GM23248 (cell line): ENCODE data around the gene PPP1R3G. TPM values are rescaled to one million over a fixed set of nuclear protein-coding genes. Genes with fewer than 3 reads are reported as not detected.
"Not testable (repeated sequence)": the region's sequence is repeated elsewhere in the genome, so short reads cannot be mapped to it uniquely, and the experiment has no call there.

Experiments used
- DNase-seq: peaks from one replicate; pipeline ENCODE4 v3.0.0-alpha.2; 2015
- H2AFZ ChIP-seq: fragments of 200-600 bp; sonication (generic); 2 replicates; pipeline ENCODE4 v1.6.1; 2016; ENCODE audit warnings: antibody characterized with exemption
- H3F3A ChIP-seq: fragments of 200-600 bp; sonication (generic); 2 replicates; pipeline ENCODE4 v1.6.1; 2016; ENCODE audit warnings: mild to moderate bottlenecking, antibody characterized with exemption, mixed run types; ENCODE audit not compliant: insufficient read depth
- H3K27ac ChIP-seq: fragments of 200-600 bp; sonication (generic); 2 replicates; pipeline ENCODE4 v1.5.1; 2016; ENCODE audit warnings: mild to moderate bottlenecking
- H3K27me3 ChIP-seq: fragments of 200-600 bp; sonication (generic); replicated peaks from 2 replicates; pipeline ENCODE4 v1.6.1; 2016; ENCODE audit warnings: mild to moderate bottlenecking; ENCODE audit not compliant: insufficient read depth
- H3K36me3 ChIP-seq: fragments of 200-600 bp; sonication (generic); 2 replicates; pipeline ENCODE4 v1.6.1; 2016; ENCODE audit warnings: low read depth, mild to moderate bottlenecking
- H3K4me1 ChIP-seq: fragments of 200-600 bp; sonication (generic); 2 replicates; pipeline ENCODE4 v1.6.1; 2016; ENCODE audit warnings: mild to moderate bottlenecking; ENCODE audit not compliant: insufficient read depth
- H3K4me2 ChIP-seq: fragments of 200-600 bp; sonication (generic); one replicate; pipeline ENCODE4 v1.6.1; 2016; ENCODE audit warnings: mild to moderate bottlenecking; ENCODE audit not compliant: unreplicated experiment
- H3K4me3 ChIP-seq: fragments of 200-600 bp; sonication (generic); 2 replicates; pipeline ENCODE4 v1.5.1; 2016; ENCODE audit warnings: mild to moderate bottlenecking
- H3K79me2 ChIP-seq: fragments of 200-600 bp; sonication (generic); 2 replicates; pipeline ENCODE4 v1.6.1; 2016; ENCODE audit warnings: mild to moderate bottlenecking; ENCODE audit not compliant: insufficient read depth
- H3K9ac ChIP-seq: fragments of 200-600 bp; sonication (generic); 2 replicates; pipeline ENCODE4 v1.6.1; 2016; ENCODE audit warnings: mild to moderate bottlenecking
- H3K9me2 ChIP-seq: fragments of 200-600 bp; sonication (generic); 2 replicates; pipeline ENCODE4 v1.6.1; 2016; ENCODE audit warnings: mixed run types, mild to moderate bottlenecking, moderate library complexity; ENCODE audit not compliant: insufficient read depth
- H3K9me3 ChIP-seq: fragments of 200-600 bp; sonication (generic); one replicate; pipeline ENCODE4 v1.6.1; 2017; ENCODE audit warnings: low read depth
- H4K20me1 ChIP-seq: fragments of 200-600 bp; sonication (generic); 2 replicates; pipeline ENCODE4 v1.6.0; 2016; ENCODE audit not compliant: insufficient read depth
- EZH2 ChIP-seq: fragments of 200-600 bp; sonication (generic); IDR thresholded peaks from 2 replicates; pipeline ENCODE4 v1.6.1; 2018; ENCODE audit warnings: antibody characterized with exemption, mild to moderate bottlenecking; ENCODE audit not compliant: insufficient read depth, poor library complexity, severe bottlenecking
- EZH2phosphoT487 ChIP-seq: fragments of 200-600 bp; sonication (generic); IDR thresholded peaks from 2 replicates; pipeline ENCODE4 v1.6.1; 2018; ENCODE audit warnings: antibody characterized with exemption, moderate library complexity, mild to moderate bottlenecking, low read depth; ENCODE audit not compliant: insufficient read depth
- WGBS, 2 experiments: methylation state at CpG; one replicate each; pipeline ENCODE4 v1.1.6; 2015 to 2017; ENCODE audit warnings: low lambda C conversion rate in 2 of 2, low coverage in 1 of 2; ENCODE audit errors: missing lambda C conversion rate in 2 of 2; 5-methylcytosine and 5-hydroxymethylcytosine counted together
- in situ Hi-C: fragments of 300-500 bp; cut with MboI; formaldehyde crosslinking; loops from 2 replicates; pipeline ENCODE4 v1.15.0; 2020
- polyA plus RNA-seq: library from polyadenylated mRNA; unstranded; fragments of >200 nt; fragmentation: Nextera tagmentation; extraction: Ambion mirVana; gene quantifications from 2 replicates; pipeline ENCODE4 v1.2.1, GENCODE V29; 2016
- total RNA-seq: library from RNA; depleted of rRNA; stranded (reverse); fragments of >200 nt; shearing (Covaris generic); gene quantifications from 2 replicates; pipeline ENCODE4 v1.2.3, GENCODE V29; 2014

PPP1R3G gene
- total and polyA plus RNA-seq, 2 experiments from 2014 or later = 0.84 to 2.6 TPM

DNA sequence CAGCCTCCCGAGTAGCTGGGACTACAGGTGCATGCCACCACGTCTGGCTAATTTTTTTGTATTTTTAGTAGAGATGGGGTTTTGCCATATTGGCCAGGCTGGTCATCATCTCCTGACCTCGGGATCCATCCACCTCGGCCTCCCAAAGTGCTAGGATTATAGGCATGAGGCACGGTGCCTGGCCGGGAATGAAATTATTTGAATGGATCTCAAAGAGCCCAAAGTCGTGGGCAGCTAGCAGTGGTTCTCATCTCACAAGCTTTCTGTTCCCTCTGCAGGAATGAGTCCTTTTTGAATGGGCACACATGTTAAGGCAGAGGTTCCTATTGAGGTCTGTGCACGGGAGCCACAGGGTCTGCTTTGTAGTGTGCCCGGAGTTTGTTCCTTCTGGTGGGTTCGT, 34.9 kb downstream of the PPP1R3G start:
- H3K9me3 ChIP-seq = no peaks in the 10 kb centered on the region
- no peak overlapping the region for H2AFZ ChIP-seq
- no peaks in the 10 kb centered on the region for H3K79me2 ChIP-seq
- no peak overlapping the region for H3K4me3 ChIP-seq
- no peaks in the 10 kb centered on the region for H3K9me2 ChIP-seq
- no peaks in the 10 kb centered on the region for H4K20me1 ChIP-seq
- H3K36me3 ChIP-seq = no peaks in the 10 kb centered on the region
- no peaks in the 10 kb centered on the region for H3F3A ChIP-seq
- 95 to 98% methylated on average over 10 of the region's 10 CpGs for WGBS, 2 experiments
- H3K9ac ChIP-seq = no peak overlapping the region
- DNase-seq = no peak
- no peak overlapping the region for H3K27ac ChIP-seq
- no peaks in the 10 kb centered on the region for H3K4me1 ChIP-seq
- TF ChIP-seq EZH2 = no peak
- no peak for TF ChIP-seq EZH2phosphoT487
- H3K27me3 ChIP-seq = no peaks in the 10 kb centered on the region
- H3K4me2 ChIP-seq = no peak overlapping the region
- in situ Hi-C loops = no loop called here

GRCh38 chr6:5120543-5120942, 35.4 kb downstream of the PPP1R3G start:
- H3K27me3 ChIP-seq, H3K4me3 ChIP-seq, H4K20me1 ChIP-seq, H3K9ac ChIP-seq, H3K9me2 ChIP-seq, H3K36me3 ChIP-seq, H3F3A ChIP-seq, H3K9me3 ChIP-seq, H2AFZ ChIP-seq, H3K27ac ChIP-seq, H3K4me1 ChIP-seq, H3K79me2 ChIP-seq, in situ Hi-C loops, H3K4me2 ChIP-seq, DNase-seq: not testable (repeated sequence)
- WGBS, 2 experiments = 94 to 100% methylated on average over 8 of the region's 8 CpGs

- DNase-seq = no peak
- in situ Hi-C loops = no loop called here
- Histone ChIP-seq H3F3A (no peaks in the 10 kb centered on the region), H3K4me2 (no peak overlapping the region), H3K9me3 (no peaks in the 10 kb centered on the region), H3K4me3 (no peak overlapping the region), H3K79me2 (no peaks in the 10 kb centered on the region), H3K9me2 (no peaks in the 10 kb centered on the region), H2AFZ (no peak overlapping the region), H3K9ac (no peak overlapping the region), H3K4me1 (peaks cover 9% of the 10 kb centered on the region), H4K20me1 (no peaks in the 10 kb centered on the region), H3K36me3 (no peaks in the 10 kb centered on the region), H3K27me3 (no peaks in the 10 kb centered on the region), H3K27ac (no peak overlapping the region)
- TF ChIP-seq EZH2 = no peak
- TF ChIP-seq EZH2phosphoT487 = no peak
- WGBS, 2 experiments = 87 to 89% methylated on average over 6 of the region's 6 CpGs
Measured at GRCh38 chr6:5121479-5121878, 36.3 kb downstream of the PPP1R3G start.

DNA sequence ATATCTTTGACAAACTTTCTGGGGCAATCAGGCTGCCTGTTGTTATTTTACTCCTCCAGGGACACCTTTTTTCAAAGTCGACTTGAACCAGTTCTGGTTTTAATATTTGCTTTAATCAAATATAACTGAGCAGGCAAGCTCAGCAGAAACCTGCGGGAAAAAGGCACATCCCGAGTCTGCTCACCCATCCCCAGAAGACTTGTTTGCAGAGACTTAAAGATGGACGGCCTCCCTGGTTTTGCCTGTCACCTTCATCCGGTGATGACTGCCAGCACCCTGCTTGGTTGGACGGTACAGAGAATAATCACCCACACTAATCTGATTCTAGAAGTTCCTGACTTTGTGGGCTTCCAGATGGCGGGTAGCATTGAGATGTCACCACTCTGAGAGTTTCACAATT, 36.8 kb downstream of the PPP1R3G start:
- H3K4me3 ChIP-seq = no peak overlapping the region
- 87 to 89% methylated on average over 7 of the region's 7 CpGs for WGBS, 2 experiments
- H3K9me3 ChIP-seq = no peaks in the 10 kb centered on the region
- no peak overlapping the region for H3K4me2 ChIP-seq
- H3F3A ChIP-seq = no peaks in the 10 kb centered on the region
- H3K4me1 ChIP-seq = peaks cover 10% of the 10 kb centered on the region
- TF ChIP-seq EZH2 = no peak
- no peak for TF ChIP-seq EZH2phosphoT487
- no peaks in the 10 kb centered on the region for H3K79me2 ChIP-seq
- no peak overlapping the region for H2AFZ ChIP-seq
- H3K9ac ChIP-seq = no peak overlapping the region
- no peaks in the 10 kb centered on the region for H3K27me3 ChIP-seq
- H4K20me1 ChIP-seq = no peaks in the 10 kb centered on the region
- no peak overlapping the region for H3K27ac ChIP-seq
- H3K9me2 ChIP-seq = no peaks in the 10 kb centered on the region
- no peak for DNase-seq
- no peaks in the 10 kb centered on the region for H3K36me3 ChIP-seq
- in situ Hi-C loops = no loop called here

DNA sequence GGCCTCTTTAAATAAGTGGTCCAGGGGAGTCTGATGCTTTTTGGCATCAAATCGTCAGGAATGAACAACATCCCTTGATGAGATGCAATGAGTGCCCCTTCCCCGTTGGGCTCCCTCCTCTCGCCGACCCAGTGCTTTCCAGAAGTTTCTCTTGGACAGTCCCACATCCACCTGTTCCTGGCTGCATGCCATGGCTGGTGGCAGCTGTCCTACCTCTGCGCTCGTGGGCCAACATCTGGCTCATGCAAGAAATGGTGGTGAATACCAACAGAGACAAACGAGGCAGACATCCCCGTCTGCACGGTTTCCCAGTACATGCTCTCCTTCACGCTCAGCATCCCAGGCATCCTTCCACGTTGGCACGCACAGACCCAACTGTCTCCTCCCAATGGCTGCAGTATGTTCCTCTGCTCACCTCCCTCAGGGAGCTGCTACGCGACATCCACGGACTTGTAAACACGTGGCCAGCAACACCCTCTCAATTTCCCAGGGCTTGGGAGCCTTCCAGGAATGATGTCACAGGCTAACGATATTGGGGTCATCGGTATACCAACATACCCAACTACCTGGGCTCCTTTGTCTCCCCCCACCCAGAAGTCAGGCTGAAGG, 37.5 kb downstream of the PPP1R3G start:
- no peaks in the 10 kb centered on the region for H3K79me2 ChIP-seq
- no peaks in the 10 kb centered on the region for H3K9me3 ChIP-seq
- H3K27ac ChIP-seq = no peak overlapping the region
- 87 to 89% methylated on average over 18 of the region's 18 CpGs for WGBS, 2 experiments
- DNase-seq = no peak
- no peak overlapping the region for H3K4me2 ChIP-seq
- no peak overlapping the region for H3K4me3 ChIP-seq
- H3K9ac ChIP-seq = no peak overlapping the region
- H4K20me1 ChIP-seq = no peaks in the 10 kb centered on the region
- in situ Hi-C loops = no loop called here
- H3K9me2 ChIP-seq = no peaks in the 10 kb centered on the region
- no peaks in the 10 kb centered on the region for H3K36me3 ChIP-seq
- no peaks in the 10 kb centered on the region for H3K27me3 ChIP-seq
- no peak for TF ChIP-seq EZH2phosphoT487
- no peak for TF ChIP-seq EZH2
- peaks cover 10% of the 10 kb centered on the region for H3K4me1 ChIP-seq
- H3F3A ChIP-seq = no peaks in the 10 kb centered on the region
- no peak overlapping the region for H2AFZ ChIP-seq
